A549 (cell line): ENCODE data around the gene CXCL5.

ENCODE experiments used
- CHD2 ChIP-seq: fragments of 150-350 bp; IDR thresholded peaks from 2 replicates; pipeline ENCODE4 v1.6.1; 2014; ENCODE audit warnings: low read length; ENCODE audit not compliant: partially characterized antibody
- CTCF ChIP-seq: fragments of >200 bp; sonication (Bioruptor Twin); formaldehyde crosslinking; IDR thresholded peaks from 3 replicates; pipeline ENCODE4 v1.5.1; 2016
- EP300 ChIP-seq, 2 experiments: fragments of >200 bp; sonication (Bioruptor Twin); formaldehyde crosslinking; IDR thresholded peaks; 2 replicates in 1 of 2; 3 replicates in 1 of 2; pipeline ENCODE4 v1.6.1; 2016 to 2017
- JUNB ChIP-seq: fragments of >200 bp; sonication (Bioruptor Twin); formaldehyde crosslinking; IDR thresholded peaks from 2 replicates; pipeline ENCODE4 v1.6.1; 2016
- POLR2A ChIP-seq: IDR thresholded peaks from 2 replicates; pipeline ENCODE4 v1.6.1; 2012; ENCODE audit warnings: mild to moderate bottlenecking, low read length
- POLR2AphosphoS2 ChIP-seq: conservative IDR thresholded peaks from 2 replicates; pipeline ENCODE4 v1.6.1; 2012; ENCODE audit warnings: low read length, improper control_type of control experiment, inconsistent platforms
- REST ChIP-seq: fragments of 200-600 bp; sonication (generic); IDR thresholded peaks from 2 replicates; pipeline ENCODE4 v1.6.1; 2016; ENCODE audit warnings: antibody characterized with exemption, mild to moderate bottlenecking, moderate library complexity
- SMC3 ChIP-seq: fragments of >200 bp; sonication (Bioruptor Twin); formaldehyde crosslinking; IDR thresholded peaks from 3 replicates; pipeline ENCODE4 v1.6.1; 2018; ENCODE audit warnings: inconsistent platforms
- SREBF2 ChIP-seq: fragments of 450-650 bp; IDR thresholded peaks from 2 replicates; pipeline ENCODE4 v1.6.1; 2014; ENCODE audit warnings: mild to moderate bottlenecking, moderate library complexity
- TF ChIP-seq, protein P1 (sequence below): IDR thresholded peaks from 2 replicates; pipeline ENCODE4 v1.6.1; 2012; ENCODE audit warnings: low read depth, borderline replicate concordance
- TF ChIP-seq, protein P2 (sequence below): IDR thresholded peaks from 2 replicates; pipeline ENCODE4 v1.6.1; 2012

- TF ChIP-seq CTCF, result no peak
- no peak for TF ChIP-seq POLR2A
- TF ChIP-seq CHD2, result no peak
- TF ChIP-seq REST, result no peak
- TF ChIP-seq POLR2AphosphoS2, result no peak
- TF ChIP-seq SREBF2, result no peak
- TF ChIP-seq SMC3, result no peak
- no peak for TF ChIP-seq EP300 (IDR thresholded peaks at IDR 0.05)
- TF ChIP-seq, protein P1, sequence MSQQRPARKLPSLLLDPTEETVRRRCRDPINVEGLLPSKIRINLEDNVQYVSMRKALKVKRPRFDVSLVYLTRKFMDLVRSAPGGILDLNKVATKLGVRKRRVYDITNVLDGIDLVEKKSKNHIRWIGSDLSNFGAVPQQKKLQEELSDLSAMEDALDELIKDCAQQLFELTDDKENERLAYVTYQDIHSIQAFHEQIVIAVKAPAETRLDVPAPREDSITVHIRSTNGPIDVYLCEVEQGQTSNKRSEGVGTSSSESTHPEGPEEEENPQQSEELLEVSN, result no peak
- TF ChIP-seq, protein P2, sequence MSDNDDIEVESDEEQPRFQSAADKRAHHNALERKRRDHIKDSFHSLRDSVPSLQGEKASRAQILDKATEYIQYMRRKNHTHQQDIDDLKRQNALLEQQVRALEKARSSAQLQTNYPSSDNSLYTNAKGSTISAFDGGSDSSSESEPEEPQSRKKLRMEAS, result no peak
- TF ChIP-seq JUNB, result no peak
Observed at GRCh38 chr4:74009307-74009706, 10.8 kb upstream of the CXCL5 start.
